GM19397 (cell line): ENCODE measurements around the gene ID3.

Experiments
- ATAC-seq: cut with Tn5 transposase; IDR thresholded peaks from one replicate; pipeline ENCODE4 v1.9.1; 2021; ENCODE audit warnings: mild to moderate bottlenecking, moderate library complexity; ENCODE audit not compliant: unreplicated experiment

The ID3 gene

GRCh38 chr1:23528250-23528978, 30.9 kb downstream of the ID3 start:
- ATAC-seq = peak; percentile 45

- no peak for ATAC-seq
These were observed 31.4 kb downstream of the ID3 start for GRCh38 chr1:23527900-23528249.

GRCh38 chr1:23527366-23527765, 31.9 kb downstream of the ID3 start:
- ATAC-seq = no peak

GRCh38 chr1:23526329-23527041, 32.8 kb downstream of the ID3 start:
- ATAC-seq = no peak

GRCh38 chr1:23525558-23526250, 33.6 kb downstream of the ID3 start:
- ATAC-seq = no peak

- ATAC-seq = no peak
These were observed 34.4 kb downstream of the ID3 start for GRCh38 chr1:23524716-23525401.

GRCh38 chr1:23524163-23524562, 35.1 kb downstream of the ID3 start:
- ATAC-seq = no peak

GRCh38 chr1:23522244-23522982, 36.9 kb downstream of the ID3 start:
- no peak for ATAC-seq

- ATAC-seq = no peak
These were observed 37.7 kb downstream of the ID3 start for GRCh38 chr1:23521588-23521987.

GRCh38 chr1:23517581-23517980, 41.7 kb downstream of the ID3 start:
- ATAC-seq = no peak

GRCh38 chr1:23515905-23516304, 43.4 kb downstream of the ID3 start:
- ATAC-seq = no peak

- ATAC-seq = no peak
These were observed 45.1 kb downstream of the ID3 start for GRCh38 chr1:23514111-23514679.

GRCh38 chr1:23509896-23510295, 49.4 kb downstream of the ID3 start:
- ATAC-seq = no peak
